Liver (tissue), 9 donors: ENCODE data around the gene HS6ST3. TPM values are rescaled to one million over a fixed set of nuclear protein-coding genes. Genes with fewer than 3 reads are reported as not detected.

Experiments used
- DNase-seq: peaks from one replicate; pipeline ENCODE4 v3.0.0-alpha.2; 2017; ENCODE audit warnings: low spot score
- H3K27ac ChIP-seq, 2 donors: one replicate each; pipeline ENCODE4 v1.7.0; 2013; ENCODE audit warnings: inconsistent platforms in 2 of 2, low read length in 2 of 2, control low read depth in 1 of 2, low read depth in 1 of 2, mild to moderate bottlenecking in 1 of 2
- H3K27me3 ChIP-seq, 4 donors: one replicate each; pipeline versions ENCODE4 v1.6.1 to v1.7.0; 2013; ENCODE audit warnings: low read length in 3 of 4, inconsistent platforms in 1 of 4, mild to moderate bottlenecking in 1 of 4, moderate library complexity in 1 of 4; ENCODE audit not compliant: control insufficient read depth in 4 of 4, insufficient read depth in 4 of 4
- H3K36me3 ChIP-seq, 4 donors: one replicate each; pipeline versions ENCODE4 v1.6.1 to v1.7.0; 2013; ENCODE audit warnings: low read length in 3 of 4, mild to moderate bottlenecking in 3 of 4, low read depth in 1 of 4, moderate library complexity in 1 of 4; ENCODE audit not compliant: control insufficient read depth in 4 of 4, insufficient read depth in 3 of 4
- H3K4me1 ChIP-seq, 4 donors: one replicate each; pipeline versions ENCODE4 v1.6.1 to v1.7.0; 2013; ENCODE audit warnings: low read length in 3 of 4, mild to moderate bottlenecking in 3 of 4, moderate library complexity in 1 of 4; ENCODE audit not compliant: control insufficient read depth in 4 of 4, insufficient read depth in 4 of 4
- H3K4me3 ChIP-seq, 3 donors: one replicate each; pipeline versions ENCODE4 v1.6.1 to v1.7.0; 2013; ENCODE audit warnings: low read length in 3 of 3, control low read depth in 1 of 3, low read depth in 1 of 3, mild to moderate bottlenecking in 1 of 3
- H3K9ac ChIP-seq, 2 donors: one replicate each; pipeline ENCODE4 v1.7.0; 2013; ENCODE audit warnings: low read length in 2 of 2, mild to moderate bottlenecking in 2 of 2, moderate library complexity in 2 of 2, control low read depth in 1 of 2, low read depth in 1 of 2
- H3K9me3 ChIP-seq, 4 donors: one replicate each; pipeline versions ENCODE4 v1.6.1 to v1.7.0; 2013; ENCODE audit warnings: low read length in 3 of 4; ENCODE audit not compliant: control insufficient read depth in 4 of 4
- ATF3 ChIP-seq: IDR thresholded peaks from 2 replicates; pipeline ENCODE4 v1.6.1; 2016; ENCODE audit warnings: antibody characterized with exemption
- CTCF ChIP-seq: fragments of 150-350 bp; IDR thresholded peaks from 2 replicates; pipeline ENCODE4 v1.5.1; 2017; ENCODE audit warnings: improper control_type of control experiment, low read depth, low read length; ENCODE audit not compliant: missing input control
- EGR1 ChIP-seq, 2 donors: IDR thresholded peaks; 2 replicates each; pipeline ENCODE4 v1.6.1; 2016 to 2018; ENCODE audit warnings: antibody characterized with exemption in 2 of 2, low read depth in 2 of 2
- FOXA1 ChIP-seq: IDR thresholded peaks from 2 replicates; pipeline ENCODE4 v1.6.1; 2016; ENCODE audit warnings: antibody characterized with exemption
- FOXA2 ChIP-seq: IDR thresholded peaks from 2 replicates; pipeline ENCODE4 v1.6.1; 2016; ENCODE audit warnings: antibody characterized with exemption
- GABPA ChIP-seq, 2 donors: IDR thresholded peaks in 1 of 2; conservative IDR thresholded peaks in 1 of 2; 2 replicates each; pipeline ENCODE4 v1.6.1; 2016; ENCODE audit warnings: antibody characterized with exemption in 2 of 2, mild to moderate bottlenecking in 1 of 2, moderate library complexity in 1 of 2
- HNF4A ChIP-seq, 2 donors: conservative IDR thresholded peaks; 2 replicates each; pipeline ENCODE4 v1.6.1; 2016; ENCODE audit warnings: antibody characterized with exemption in 2 of 2, mild to moderate bottlenecking in 2 of 2
- HNF4G ChIP-seq: IDR thresholded peaks from 2 replicates; pipeline ENCODE4 v1.6.1; 2016; ENCODE audit warnings: antibody characterized with exemption
- JUND ChIP-seq, 2 donors: IDR thresholded peaks; 2 replicates each; pipeline ENCODE4 v1.6.1; 2016; ENCODE audit warnings: antibody characterized with exemption in 2 of 2
- MAX ChIP-seq: IDR thresholded peaks from 2 replicates; pipeline ENCODE4 v1.6.1; 2016; ENCODE audit warnings: antibody characterized with exemption
- NR2F2 ChIP-seq: IDR thresholded peaks from 2 replicates; pipeline ENCODE4 v1.6.1; 2016; ENCODE audit warnings: antibody characterized with exemption
- RAD21 ChIP-seq, 2 donors: IDR thresholded peaks; 2 replicates each; pipeline ENCODE4 v1.6.1; 2016; ENCODE audit warnings: antibody characterized with exemption in 2 of 2, mild to moderate bottlenecking in 2 of 2
- REST ChIP-seq: IDR thresholded peaks from 2 replicates; pipeline ENCODE4 v1.6.1; 2016; ENCODE audit warnings: antibody characterized with exemption, mild to moderate bottlenecking
- RXRA ChIP-seq, 2 donors: IDR thresholded peaks; 2 replicates each; pipeline ENCODE4 v1.6.1; 2017 to 2018; ENCODE audit warnings: antibody characterized with exemption in 2 of 2, mild to moderate bottlenecking in 1 of 2
- SP1 ChIP-seq: IDR thresholded peaks from 2 replicates; pipeline ENCODE4 v1.6.1; 2018; ENCODE audit warnings: antibody characterized with exemption, mild to moderate bottlenecking
- TAF1 ChIP-seq: conservative IDR thresholded peaks from 2 replicates; pipeline ENCODE4 v1.6.1; 2016; ENCODE audit warnings: antibody characterized with exemption, mild to moderate bottlenecking
- YY1 ChIP-seq: IDR thresholded peaks from 2 replicates; pipeline ENCODE4 v1.6.1; 2016; ENCODE audit warnings: antibody characterized with exemption, mild to moderate bottlenecking
- ZBTB33 ChIP-seq: IDR thresholded peaks from 2 replicates; pipeline ENCODE4 v1.6.1; 2016; ENCODE audit warnings: antibody characterized with exemption
- WGBS: extraction: QIAGEN DNeasy Blood & Tissue Kit; methylation state at CpG from one replicate; pipeline ENCODE4 v1.1.7; 2013; 5-methylcytosine and 5-hydroxymethylcytosine counted together
- polyA plus RNA-seq, 2 donors: library from polyadenylated mRNA; stranded (reverse) in 1 of 2; unstranded in 1 of 2; fragments of 200-250 nt in 1 of 2; fragments of >200 nt in 1 of 2; fragmentation: Nextera tagmentation in 1 of 2; extraction: Ambion mirVana in 1 of 2; gene quantifications; one replicate each; pipeline versions ENCODE4 v1.2.1 to v1.2.3, GENCODE V29; 2013 to 2015
- total RNA-seq, 2 donors: library from RNA; depleted of rRNA; stranded (reverse); fragments of >200 nt; gene quantifications; one replicate each; pipeline ENCODE4 v1.2.3, GENCODE V29; 2014
- donor health status: healthy.
- donor health status: healthy.
- donor health status: healthy.
- donor health status: healthy.
- donor health status: healthy.

HS6ST3 gene
- total and polyA plus RNA-seq, 4 donors, result under 0.01 TPM; not detected in 3

GRCh38 chr13:96403651-96404050 lies 313.7 kb downstream of the HS6ST3 start:
- DNase-seq, result no peak
- Histone ChIP-seq H3K27ac (no peak overlapping the region), H3K4me1 (no peaks in the 10 kb centered on the region), H3K9me3 (no peaks in the 10 kb centered on the region), H3K4me3 (no peak overlapping the region), H3K36me3 (no peaks in the 10 kb centered on the region), H3K27me3 (no peaks in the 10 kb centered on the region), H3K9ac (no peak overlapping the region)
- 87% methylated on average over 2 of the region's 2 CpGs for WGBS
- TF ChIP-seq ATF3, result no peak
- no peak for TF ChIP-seq JUND (IDR thresholded peaks at IDR 0.05)
- TF ChIP-seq HNF4A (conservative IDR thresholded peaks at IDR 0.05), result no peak
- TF ChIP-seq ZBTB33, result no peak
- TF ChIP-seq MAX, result no peak
- no peak for TF ChIP-seq RXRA (IDR thresholded peaks at IDR 0.05)
- TF ChIP-seq CTCF, result no peak
- no peak for TF ChIP-seq FOXA2
- no peak for TF ChIP-seq REST
- no peak for TF ChIP-seq RAD21 (IDR thresholded peaks at IDR 0.05)
- no peak for TF ChIP-seq SP1
- no peak for TF ChIP-seq EGR1 (IDR thresholded peaks at IDR 0.05; ENCODE audit: low read depth in 2 of 2)
- no peak for TF ChIP-seq NR2F2
- no peak for TF ChIP-seq YY1
- no peak for TF ChIP-seq GABPA (IDR thresholded peaks at IDR 0.05 in 1 of 2, conservative IDR thresholded peaks at IDR 0.05 in 1 of 2)
- no peak for TF ChIP-seq FOXA1
- no peak for TF ChIP-seq HNF4G
- no peak for TF ChIP-seq TAF1
